ENCODE measurements around the gene ARHGAP15. TPM values are rescaled to one million over a fixed set of nuclear protein-coding genes. Genes with fewer than 3 reads are reported as not detected.
A peak's percentile ranks its signal among the peaks of the same experiment; 100 is the strongest.

The ARHGAP15 gene
- total RNA-seq, 3 donors from 2014 or later, result 5.3 to 8.2 (median 5.8) TPM

DNA sequence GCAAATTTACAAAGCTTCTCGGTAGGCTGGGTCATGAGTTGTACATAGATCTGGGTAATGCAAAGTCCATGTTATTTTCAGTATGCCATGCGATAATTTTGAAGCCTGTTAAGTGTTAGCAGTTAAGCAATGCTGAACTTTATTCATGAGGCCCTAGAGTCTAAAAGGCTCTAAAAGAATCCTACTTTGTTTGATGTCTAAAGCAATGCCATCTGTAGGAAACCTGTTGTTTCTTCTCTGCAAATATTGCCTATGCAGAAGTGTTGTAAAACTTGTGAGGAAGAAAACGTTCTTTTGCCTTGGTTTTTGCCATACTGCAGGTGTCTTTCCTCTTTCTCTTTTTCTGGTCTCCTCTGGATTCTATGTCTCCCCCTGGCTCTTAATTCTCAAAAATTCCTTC lies 9.1 kb downstream of the ARHGAP15 start:
- no peaks in the 10 kb centered on the region for H3K4me1 ChIP-seq (ENCODE audit: low read depth)
- no peaks in the 10 kb centered on the region for H3K36me3 ChIP-seq (ENCODE audit: low read depth)
- no peaks in the 10 kb centered on the region for H3K9me3 ChIP-seq
- no peak for DNase-seq
- TF ChIP-seq, protein P1, sequence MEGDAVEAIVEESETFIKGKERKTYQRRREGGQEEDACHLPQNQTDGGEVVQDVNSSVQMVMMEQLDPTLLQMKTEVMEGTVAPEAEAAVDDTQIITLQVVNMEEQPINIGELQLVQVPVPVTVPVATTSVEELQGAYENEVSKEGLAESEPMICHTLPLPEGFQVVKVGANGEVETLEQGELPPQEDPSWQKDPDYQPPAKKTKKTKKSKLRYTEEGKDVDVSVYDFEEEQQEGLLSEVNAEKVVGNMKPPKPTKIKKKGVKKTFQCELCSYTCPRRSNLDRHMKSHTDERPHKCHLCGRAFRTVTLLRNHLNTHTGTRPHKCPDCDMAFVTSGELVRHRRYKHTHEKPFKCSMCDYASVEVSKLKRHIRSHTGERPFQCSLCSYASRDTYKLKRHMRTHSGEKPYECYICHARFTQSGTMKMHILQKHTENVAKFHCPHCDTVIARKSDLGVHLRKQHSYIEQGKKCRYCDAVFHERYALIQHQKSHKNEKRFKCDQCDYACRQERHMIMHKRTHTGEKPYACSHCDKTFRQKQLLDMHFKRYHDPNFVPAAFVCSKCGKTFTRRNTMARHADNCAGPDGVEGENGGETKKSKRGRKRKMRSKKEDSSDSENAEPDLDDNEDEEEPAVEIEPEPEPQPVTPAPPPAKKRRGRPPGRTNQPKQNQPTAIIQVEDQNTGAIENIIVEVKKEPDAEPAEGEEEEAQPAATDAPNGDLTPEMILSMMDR (IDR thresholded peaks at IDR 0.05), result no peak
- intact Hi-C loops (cut with DNase I, micrococcal nuclease), result no loop called here
- no peak for ATAC-seq
- H3K4me3 ChIP-seq, result no peak overlapping the region

DNA sequence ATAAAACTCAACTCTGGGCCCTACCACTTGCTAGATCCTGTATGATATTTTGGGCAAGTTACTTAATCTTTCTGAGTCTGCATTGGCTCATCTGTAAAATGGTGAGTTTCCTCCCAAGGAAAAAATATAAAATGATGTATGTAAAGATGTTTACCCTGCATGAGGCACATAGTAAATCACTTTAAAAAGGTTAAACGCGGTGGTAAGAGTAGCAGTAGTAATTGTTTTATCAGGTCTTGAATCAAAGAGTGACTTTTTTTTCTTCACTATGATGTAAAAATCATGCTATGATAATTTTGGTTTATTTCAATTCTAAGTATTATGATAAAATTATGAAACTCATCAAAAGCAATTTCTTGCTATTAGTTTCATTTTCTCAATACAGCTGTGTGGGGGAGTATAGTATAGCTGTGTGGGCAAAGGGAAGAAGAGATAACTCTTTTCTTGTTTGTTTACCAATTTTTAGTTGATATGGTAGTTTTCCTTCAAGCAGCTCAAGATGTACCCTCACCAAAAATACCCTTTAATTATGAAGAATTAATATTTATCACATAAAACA lies 10.7 kb downstream of the ARHGAP15 start:
- ATAC-seq (no peak), DNase-seq (no peak)
- no peaks in the 10 kb centered on the region for H3K36me3 ChIP-seq (ENCODE audit: low read depth)
- no peak overlapping the region for H3K4me3 ChIP-seq
- no peaks in the 10 kb centered on the region for H3K4me1 ChIP-seq (ENCODE audit: low read depth)
- TF ChIP-seq, protein P1 (IDR thresholded peaks at IDR 0.05), result no peak
- H3K9me3 ChIP-seq, result no peaks in the 10 kb centered on the region
- intact Hi-C loops (cut with DNase I, micrococcal nuclease), result no loop called here

DNA sequence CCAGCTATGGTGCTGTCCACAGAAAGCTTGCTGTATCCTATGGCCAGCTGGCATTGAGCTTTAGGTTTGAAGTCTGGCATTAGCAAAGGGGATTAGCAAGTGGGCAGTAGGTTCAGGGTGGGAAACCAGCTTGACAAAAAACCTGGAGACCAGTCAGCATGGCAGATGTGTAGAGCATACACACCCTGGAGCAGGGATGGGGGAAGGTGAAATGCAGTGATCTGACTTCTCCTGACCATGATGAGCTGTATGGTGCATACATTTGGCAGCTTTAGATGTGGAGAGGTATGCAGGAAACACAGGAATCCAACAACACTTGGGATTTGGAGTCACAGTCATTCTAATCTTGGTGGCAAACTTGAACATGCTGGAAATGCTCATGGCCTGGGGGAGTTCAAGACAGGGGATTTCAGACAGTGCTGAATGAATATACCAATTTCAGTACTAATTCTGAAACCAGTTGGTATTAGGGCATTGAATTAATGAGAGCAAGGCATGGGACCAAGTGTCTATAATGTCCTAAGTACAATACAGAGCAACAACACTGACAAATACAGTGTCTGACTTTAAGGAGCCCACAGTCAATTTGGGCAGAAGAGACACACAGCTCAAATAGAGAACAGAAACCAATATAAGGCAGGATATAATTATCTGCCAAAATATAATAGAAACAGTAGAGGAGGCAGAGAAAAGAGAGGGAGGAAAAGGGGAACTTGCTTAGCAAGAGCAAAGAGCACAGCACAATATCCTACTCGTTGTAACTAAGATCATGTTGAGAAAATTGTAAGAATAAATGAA lies 11.8 kb downstream of the ARHGAP15 start:
- ATAC-seq, result peak; percentile 62
- TF ChIP-seq, protein P1 (IDR thresholded peaks at IDR 0.05), result no peak

DNA sequence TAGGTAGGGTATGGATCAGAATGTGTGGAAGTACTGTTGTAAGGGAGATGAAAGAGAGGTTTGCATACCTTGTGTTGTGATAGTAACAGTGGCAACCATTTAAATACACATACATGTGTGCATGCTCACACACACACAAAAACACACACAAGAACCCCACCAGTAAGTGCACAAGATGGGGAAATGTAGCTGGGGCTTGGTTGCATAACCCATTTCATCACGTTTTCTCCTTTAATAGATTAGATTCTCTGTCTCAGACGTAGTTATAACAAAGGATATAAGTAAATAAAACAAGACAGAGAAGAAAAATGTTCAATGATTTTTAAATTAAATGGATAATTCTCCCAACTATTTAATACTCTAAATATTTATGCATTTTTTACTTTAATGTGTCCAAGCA lies 13.4 kb downstream of the ARHGAP15 start:
- ATAC-seq (no peak), DNase-seq (no peak)
- Histone ChIP-seq H3K9me3 (no peaks in the 10 kb centered on the region), H3K4me3 (no peak overlapping the region), H3K4me1 (ENCODE audit: low read depth) (no peaks in the 10 kb centered on the region), H3K36me3 (ENCODE audit: low read depth) (no peaks in the 10 kb centered on the region)
- intact Hi-C loops (cut with DNase I, micrococcal nuclease), result no loop called here
- TF ChIP-seq, protein P1 (IDR thresholded peaks at IDR 0.05), result no peak

More for the DNA sequence above, 11.8 kb downstream of the ARHGAP15 start:
- intact Hi-C loops (cut with DNase I, micrococcal nuclease), result no loop called here
- Histone ChIP-seq H3K36me3 (ENCODE audit: low read depth) (no peaks in the 10 kb centered on the region), H3K9me3 (no peaks in the 10 kb centered on the region), H3K4me1 (ENCODE audit: low read depth) (no peaks in the 10 kb centered on the region), H3K4me3 (no peak overlapping the region)
- no peak for DNase-seq

DNA sequence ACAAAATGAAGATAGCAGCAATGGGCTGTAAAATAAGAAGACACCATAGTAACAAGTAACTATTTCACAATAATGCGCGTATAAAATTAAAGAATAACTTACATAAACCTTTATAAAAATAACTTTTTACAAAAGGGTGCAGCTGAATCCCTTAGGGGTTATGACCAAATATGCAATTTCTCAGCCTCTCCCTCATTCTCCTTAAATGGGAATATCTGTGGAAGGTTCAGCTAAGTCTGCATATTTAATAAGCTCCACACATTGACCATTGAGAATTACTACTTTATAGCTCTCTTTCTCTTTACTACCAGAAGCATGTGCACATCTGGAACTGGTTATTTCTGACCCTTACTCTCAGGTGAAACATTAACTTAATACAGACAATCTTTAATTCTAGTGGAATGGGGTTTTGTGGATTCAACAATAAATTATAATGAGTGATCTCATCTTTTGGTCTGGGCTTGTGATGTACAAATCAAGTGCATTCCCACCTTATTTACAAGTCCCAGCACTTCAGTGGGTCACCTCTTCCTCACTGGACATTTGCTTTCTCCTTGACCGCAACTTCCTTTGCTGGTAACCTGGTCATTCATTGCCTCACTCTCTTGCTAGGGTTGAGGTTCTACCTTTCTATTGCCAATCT lies 15.7 kb downstream of the ARHGAP15 start:
- Histone ChIP-seq H3K36me3 (ENCODE audit: low read depth) (no peaks in the 10 kb centered on the region), H3K9me3 (no peaks in the 10 kb centered on the region), H3K4me3 (no peak overlapping the region), H3K4me1 (ENCODE audit: low read depth) (no peaks in the 10 kb centered on the region)
- DNase-seq (no peak), ATAC-seq (no peak)
- intact Hi-C loops (cut with DNase I, micrococcal nuclease), result no loop called here
- TF ChIP-seq, protein P1 (IDR thresholded peaks at IDR 0.05), result no peak
